ENCODE data around the gene ARAF.
A peak's percentile ranks its signal among the peaks of the same experiment; 100 is the strongest.

ARAF gene

GRCh38 chrX:47523713-47524166 is 37.3 kb upstream of the ARAF start:
- ATAC-seq: peak; percentile 53
- TF ChIP-seq OSR1 (CRISPR knock-in tag; IDR thresholded peaks at IDR 0.05): no peak
- TF ChIP-seq, protein P1, sequence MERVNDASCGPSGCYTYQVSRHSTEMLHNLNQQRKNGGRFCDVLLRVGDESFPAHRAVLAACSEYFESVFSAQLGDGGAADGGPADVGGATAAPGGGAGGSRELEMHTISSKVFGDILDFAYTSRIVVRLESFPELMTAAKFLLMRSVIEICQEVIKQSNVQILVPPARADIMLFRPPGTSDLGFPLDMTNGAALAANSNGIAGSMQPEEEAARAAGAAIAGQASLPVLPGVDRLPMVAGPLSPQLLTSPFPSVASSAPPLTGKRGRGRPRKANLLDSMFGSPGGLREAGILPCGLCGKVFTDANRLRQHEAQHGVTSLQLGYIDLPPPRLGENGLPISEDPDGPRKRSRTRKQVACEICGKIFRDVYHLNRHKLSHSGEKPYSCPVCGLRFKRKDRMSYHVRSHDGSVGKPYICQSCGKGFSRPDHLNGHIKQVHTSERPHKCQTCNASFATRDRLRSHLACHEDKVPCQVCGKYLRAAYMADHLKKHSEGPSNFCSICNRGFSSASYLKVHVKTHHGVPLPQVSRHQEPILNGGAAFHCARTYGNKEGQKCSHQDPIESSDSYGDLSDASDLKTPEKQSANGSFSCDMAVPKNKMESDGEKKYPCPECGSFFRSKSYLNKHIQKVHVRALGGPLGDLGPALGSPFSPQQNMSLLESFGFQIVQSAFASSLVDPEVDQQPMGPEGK (CRISPR knock-in tag; IDR thresholded peaks at IDR 0.05; ENCODE audit: borderline replicate concordance): no peak

DNA sequence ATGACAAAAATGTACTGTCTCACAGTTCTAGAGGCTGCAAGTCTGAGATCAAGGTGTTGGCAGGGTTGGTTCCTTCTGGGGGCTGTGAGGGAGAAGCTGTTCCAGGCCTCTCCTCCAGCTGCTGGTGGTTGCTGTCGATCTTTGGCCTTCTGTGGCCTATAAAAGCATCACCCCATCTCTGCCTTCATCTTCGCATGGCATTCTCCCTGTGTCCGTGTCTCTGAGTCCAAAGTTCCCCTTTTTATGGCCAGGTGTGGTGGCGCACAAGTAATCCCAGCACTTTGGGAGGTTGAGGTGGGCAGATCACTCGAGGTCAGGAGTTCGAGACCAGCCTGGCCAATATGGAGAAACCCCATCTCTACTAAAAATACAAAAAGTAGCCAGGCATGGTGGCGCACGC is 31.5 kb upstream of the ARAF start:
- no peak for TF ChIP-seq ZNF565 (CRISPR knock-in tag; conservative IDR thresholded peaks at IDR 0.05; ENCODE audit: low read depth)
- no peak for TF ChIP-seq ARNTL (CRISPR knock-in tag; IDR thresholded peaks at IDR 0.05; ENCODE audit: borderline replicate concordance, low read depth)
- no peak for TF ChIP-seq ZC3H10 (CRISPR knock-in tag; IDR thresholded peaks at IDR 0.05)
- no peak for TF ChIP-seq ZNF8 (CRISPR knock-in tag; IDR thresholded peaks at IDR 0.05)
- TF ChIP-seq, protein P2, sequence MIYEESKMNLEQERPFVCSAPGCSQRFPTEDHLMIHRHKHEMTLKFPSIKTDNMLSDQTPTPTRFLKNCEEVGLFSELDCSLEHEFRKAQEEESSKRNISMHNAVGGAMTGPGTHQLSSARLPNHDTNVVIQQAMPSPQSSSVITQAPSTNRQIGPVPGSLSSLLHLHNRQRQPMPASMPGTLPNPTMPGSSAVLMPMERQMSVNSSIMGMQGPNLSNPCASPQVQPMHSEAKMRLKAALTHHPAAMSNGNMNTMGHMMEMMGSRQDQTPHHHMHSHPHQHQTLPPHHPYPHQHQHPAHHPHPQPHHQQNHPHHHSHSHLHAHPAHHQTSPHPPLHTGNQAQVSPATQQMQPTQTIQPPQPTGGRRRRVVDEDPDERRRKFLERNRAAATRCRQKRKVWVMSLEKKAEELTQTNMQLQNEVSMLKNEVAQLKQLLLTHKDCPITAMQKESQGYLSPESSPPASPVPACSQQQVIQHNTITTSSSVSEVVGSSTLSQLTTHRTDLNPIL (CRISPR knock-in tag; IDR thresholded peaks at IDR 0.05; ENCODE audit: low read depth): no peak
- no peak for TF ChIP-seq TSHZ2 (CRISPR knock-in tag; IDR thresholded peaks at IDR 0.05)
- no peak for TF ChIP-seq GLIS3 (CRISPR knock-in tag; IDR thresholded peaks at IDR 0.05)
- TF ChIP-seq RARB (CRISPR knock-in tag; IDR thresholded peaks at IDR 0.05): no peak
- no peak for TF ChIP-seq ZFP3 (CRISPR knock-in tag; IDR thresholded peaks at IDR 0.05)
- no peak for TF ChIP-seq TCF4 (CRISPR knock-in tag; IDR thresholded peaks at IDR 0.05; ENCODE audit: borderline replicate concordance)
- no peak for TF ChIP-seq OSR1 (CRISPR knock-in tag; IDR thresholded peaks at IDR 0.05)
- TF ChIP-seq CSDC2 (CRISPR knock-in tag; IDR thresholded peaks at IDR 0.05): no peak
- no peak for ATAC-seq

DNA sequence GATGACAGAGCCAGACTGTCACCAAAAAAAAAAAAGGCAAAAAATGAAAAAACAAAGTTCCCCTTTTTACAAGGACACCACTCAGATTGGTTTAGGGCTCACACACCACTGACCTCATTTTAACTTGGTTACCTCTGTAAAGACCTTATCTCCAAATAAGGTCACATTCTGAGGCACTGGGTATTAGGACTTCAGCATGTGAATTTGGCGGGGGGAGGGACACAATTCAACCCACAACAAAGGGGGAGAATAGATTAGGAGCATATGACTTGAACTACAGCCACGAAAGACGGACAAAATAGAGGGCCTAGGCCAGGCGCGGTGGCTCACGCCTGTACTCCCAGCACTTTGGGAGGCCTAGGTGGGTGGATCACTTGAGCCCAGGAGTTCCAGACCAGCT is 31.0 kb upstream of the ARAF start:
- ATAC-seq: no peak
- no peak for TF ChIP-seq CSDC2 (CRISPR knock-in tag; IDR thresholded peaks at IDR 0.05)
- TF ChIP-seq POU6F1 (CRISPR knock-in tag; IDR thresholded peaks at IDR 0.05; ENCODE audit: borderline replicate concordance, low read depth): no peak
- no peak for TF ChIP-seq ZFP30 (CRISPR knock-in tag; IDR thresholded peaks at IDR 0.05)
- TF ChIP-seq OSR1 (CRISPR knock-in tag; IDR thresholded peaks at IDR 0.05): no peak
- TF ChIP-seq BACH2 (CRISPR knock-in tag; IDR thresholded peaks at IDR 0.05; ENCODE audit: borderline replicate concordance): no peak
- TF ChIP-seq, protein P1 (CRISPR knock-in tag; IDR thresholded peaks at IDR 0.05; ENCODE audit: borderline replicate concordance): no peak
- no peak for TF ChIP-seq ZFP3 (CRISPR knock-in tag; IDR thresholded peaks at IDR 0.05)
- TF ChIP-seq TSHZ2 (CRISPR knock-in tag; IDR thresholded peaks at IDR 0.05): no peak
- TF ChIP-seq GLIS3 (CRISPR knock-in tag; IDR thresholded peaks at IDR 0.05): no peak
- no peak for TF ChIP-seq ESRRG (CRISPR knock-in tag; IDR thresholded peaks at IDR 0.05)
- no peak for TF ChIP-seq PPARA (CRISPR knock-in tag; IDR thresholded peaks at IDR 0.05; ENCODE audit: borderline replicate concordance)
- TF ChIP-seq ZNF8 (CRISPR knock-in tag; IDR thresholded peaks at IDR 0.05): no peak
- TF ChIP-seq ISL1 (CRISPR knock-in tag; IDR thresholded peaks at IDR 0.05): no peak
- TF ChIP-seq CSRNP3 (CRISPR knock-in tag; IDR thresholded peaks at IDR 0.05): no peak
- TF ChIP-seq ARNTL (CRISPR knock-in tag; IDR thresholded peaks at IDR 0.05; ENCODE audit: borderline replicate concordance, low read depth): no peak
- TF ChIP-seq, protein P2 (CRISPR knock-in tag; IDR thresholded peaks at IDR 0.05; ENCODE audit: low read depth): no peak
- TF ChIP-seq TCF4 (CRISPR knock-in tag; IDR thresholded peaks at IDR 0.05; ENCODE audit: borderline replicate concordance): no peak
- TF ChIP-seq RARB (CRISPR knock-in tag; IDR thresholded peaks at IDR 0.05): no peak
- no peak for TF ChIP-seq SNAI2 (CRISPR knock-in tag; IDR thresholded peaks at IDR 0.05)

Data from SK-N-SH treated with all-trans-retinoic acid at 6 μM for 48 hours (cell line).